ENCODE results near the gene CYP1B1. TPM values are rescaled to one million over a fixed set of nuclear protein-coding genes. Genes with fewer than 3 reads are reported as not detected.
"Not testable (repeated sequence)": the region's sequence is repeated elsewhere in the genome, so short reads cannot be mapped to it uniquely, and the experiment has no call there.

Gene CYP1B1
- total and polyA plus RNA-seq, 2 experiments from 2014 or later: 0.06 TPM; not detected in 1

- Histone ChIP-seq H3K27ac (no peak overlapping the region), H3K4me1 (ENCODE audit: low read depth) (no peaks in the 10 kb centered on the region), H3K36me3 (no peaks in the 10 kb centered on the region), H3K4me3 (no peak overlapping the region), H3K9me3 (ENCODE audit: low read depth) (no peaks in the 10 kb centered on the region), H3K27me3 (peaks cover 21% of the 10 kb centered on the region)
- no peak for DNase-seq (ENCODE audit: low read depth in 1 of 2, low spot score in 1 of 2)
- no peak for TF ChIP-seq CTCF (IDR thresholded peaks at IDR 0.05; ENCODE audit: low read depth, low read length)
Observed at GRCh38 chr2:38095079-38095995, 19.4 kb upstream of the CYP1B1 start.

GRCh38 chr2:38093527-38094165 lies 17.7 kb upstream of the CYP1B1 start:
- H3K4me1 ChIP-seq (ENCODE audit: low read depth): no peaks in the 10 kb centered on the region

GRCh38 chr2:38092196-38092902 lies 16.4 kb upstream of the CYP1B1 start:
- peak in 1 of 2 donors; percentile 98 for DNase-seq (ENCODE audit: low read depth in 1 of 2, low spot score in 1 of 2)
- Histone ChIP-seq H3K36me3 (no peaks in the 10 kb centered on the region), H3K27ac (no peak overlapping the region), H3K4me3 (no peak overlapping the region), H3K27me3 (peaks cover 11% of the 10 kb centered on the region), H3K9me3 (ENCODE audit: low read depth) (no peaks in the 10 kb centered on the region), H3K4me1 (ENCODE audit: low read depth) (no peaks in the 10 kb centered on the region)
- no peak for TF ChIP-seq CTCF (IDR thresholded peaks at IDR 0.05; ENCODE audit: low read depth, low read length)

More at GRCh38 chr2:38093527-38094165, 17.7 kb upstream of the CYP1B1 start:
- Histone ChIP-seq H3K27ac (no peak overlapping the region), H3K9me3 (ENCODE audit: low read depth) (no peaks in the 10 kb centered on the region), H3K4me3 (no peak overlapping the region), H3K36me3 (no peaks in the 10 kb centered on the region), H3K27me3 (peaks cover 16% of the 10 kb centered on the region)
- DNase-seq (ENCODE audit: low read depth in 1 of 2, low spot score in 1 of 2): peak in 1 of 2 donors; percentile 74
- no peak for TF ChIP-seq CTCF (IDR thresholded peaks at IDR 0.05; ENCODE audit: low read depth, low read length)

GRCh38 chr2:38091760-38092159 lies 15.8 kb upstream of the CYP1B1 start:
- no peak for DNase-seq (ENCODE audit: low read depth in 1 of 2, low spot score in 1 of 2)
- Histone ChIP-seq H3K27me3 (peaks cover 16% of the 10 kb centered on the region), H3K4me1 (ENCODE audit: low read depth) (no peaks in the 10 kb centered on the region), H3K36me3 (no peaks in the 10 kb centered on the region), H3K27ac (no peak overlapping the region), H3K9me3 (ENCODE audit: low read depth) (no peaks in the 10 kb centered on the region), H3K4me3 (no peak overlapping the region)
- TF ChIP-seq CTCF (IDR thresholded peaks at IDR 0.05; ENCODE audit: low read depth, low read length): no peak

- no peaks in the 10 kb centered on the region for H3K9me3 ChIP-seq (ENCODE audit: low read depth)
- no peak overlapping the region for H3K27ac ChIP-seq
- H3K27me3 ChIP-seq: peaks cover 24% of the 10 kb centered on the region
- H3K36me3 ChIP-seq: no peaks in the 10 kb centered on the region
- no peak overlapping the region for H3K4me3 ChIP-seq
- no peaks in the 10 kb centered on the region for H3K4me1 ChIP-seq (ENCODE audit: low read depth)
- TF ChIP-seq CTCF (IDR thresholded peaks at IDR 0.05; ENCODE audit: low read depth, low read length): no peak
- no peak for DNase-seq (ENCODE audit: low read depth in 1 of 2, low spot score in 1 of 2)
Observed at GRCh38 chr2:38090928-38091327, 15.0 kb upstream of the CYP1B1 start.

GRCh38 chr2:38090212-38090611 lies 14.3 kb upstream of the CYP1B1 start:
- not testable (repeated sequence) for DNase-seq (ENCODE audit: low read depth in 1 of 2, low spot score in 1 of 2); H3K4me1 ChIP-seq (ENCODE audit: low read depth); H3K27ac ChIP-seq; H3K4me3 ChIP-seq; H3K9me3 ChIP-seq (ENCODE audit: low read depth); H3K36me3 ChIP-seq
- peaks cover 27% of the 10 kb centered on the region for H3K27me3 ChIP-seq

- H3K9me3 ChIP-seq (ENCODE audit: low read depth); H3K4me1 ChIP-seq (ENCODE audit: low read depth); H3K27ac ChIP-seq; H3K36me3 ChIP-seq; H3K4me3 ChIP-seq; DNase-seq (ENCODE audit: low read depth in 1 of 2, low spot score in 1 of 2): not testable (repeated sequence)
- peaks cover 36% of the 10 kb centered on the region for H3K27me3 ChIP-seq
Observed at GRCh38 chr2:38085998-38086698, 10.2 kb upstream of the CYP1B1 start.

Data from cardiac muscle cell (in vitro differentiated cells and primary cell).